T1000 (cell line): ENCODE data around the gene NOP10.
A peak's percentile ranks its signal among the peaks of the same experiment; 100 is the strongest.
"Not testable (repeated sequence)": the region's sequence is repeated elsewhere in the genome, so short reads cannot be mapped to it uniquely, and the experiment has no call there.

ENCODE experiments used
- DNase-seq: peaks from one replicate; lab custom pipeline; 2025; ENCODE audit warnings: mixed read lengths; lab: John Stamatoyannopoulos, UW

Gene NOP10

GRCh38 chr15:34342737-34343575 lies at the start of gene NOP10, which contains the start of gene NUTM1:
TSS of gene NOP10 (minus strand) at chr15:34343136. CDS start at chr15:34343073, 63 bp downstream.
TSS of gene NUTM1 (plus strand) at chr15:34343315. CDS start at chr15:34343697, 382 bp downstream.
- peak; percentile 68 for DNase-seq

- DNase-seq = not testable (repeated sequence)
Observed at GRCh38 chr15:34389594-34390086, 46.7 kb upstream of the NOP10 start.

- not testable (repeated sequence) for DNase-seq
Observed at GRCh38 chr15:34381829-34382521, 39.0 kb upstream of the NOP10 start.

- DNase-seq = not testable (repeated sequence)
Observed at GRCh38 chr15:34380491-34380890, 37.6 kb upstream of the NOP10 start.

GRCh38 chr15:34376856-34377255 lies 33.9 kb upstream of the NOP10 start:
- DNase-seq = no peak

- DNase-seq = not testable (repeated sequence)
Observed at GRCh38 chr15:34375541-34375940, 32.6 kb upstream of the NOP10 start.

GRCh38 chr15:34374816-34375215 lies 31.9 kb upstream of the NOP10 start:
- no peak for DNase-seq

- no peak for DNase-seq
Observed at GRCh38 chr15:34373951-34374350, 31.0 kb upstream of the NOP10 start.

GRCh38 chr15:34370643-34371042 lies 27.7 kb upstream of the NOP10 start:
- no peak for DNase-seq

GRCh38 chr15:34370129-34370528 lies 27.2 kb upstream of the NOP10 start:
- DNase-seq = no peak

- peak; percentile 75 for DNase-seq
Observed at GRCh38 chr15:34367101-34368081, 24.5 kb upstream of the NOP10 start, which contains the start of gene LPCAT4. TSS of gene LPCAT4 (minus strand) at chr15:34367196. CDS start at chr15:34367100, 96 bp downstream.

GRCh38 chr15:34366271-34367065 lies 23.5 kb upstream of the NOP10 start:
- no peak for DNase-seq

GRCh38 chr15:34365836-34366235 lies 22.9 kb upstream of the NOP10 start:
- no peak for DNase-seq

- DNase-seq = no peak
Observed at GRCh38 chr15:34365091-34365825, 22.3 kb upstream of the NOP10 start.

GRCh38 chr15:34364041-34364440 lies 21.1 kb upstream of the NOP10 start:
- DNase-seq = no peak

GRCh38 chr15:34362047-34362773 lies 19.3 kb upstream of the NOP10 start:
- no peak for DNase-seq

GRCh38 chr15:34361278-34361677 lies 18.3 kb upstream of the NOP10 start:
- no peak for DNase-seq

- DNase-seq = no peak
Observed at GRCh38 chr15:34360298-34360697, 17.4 kb upstream of the NOP10 start.

GRCh38 chr15:34359416-34359815 lies 16.5 kb upstream of the NOP10 start:
- DNase-seq = no peak
